Metanephros (tissue), 1 donor: ENCODE results near the gene CAMKK1. TPM values are rescaled to one million over a fixed set of nuclear protein-coding genes. Genes with fewer than 3 reads are reported as not detected.

Source experiments
- total RNA-seq: library from RNA; depleted of rRNA; stranded (reverse); fragments of >200 nt; gene quantifications from one replicate; pipeline ENCODE4 v1.2.3, GENCODE V29; 2014

Gene CAMKK1
- total RNA-seq, result 3.5 TPM

GRCh38 chr17:3893003-3893719 lies at the start of gene CAMKK1:
Gene CAMKK1, minus strand, starts transcription at chr17:3893053. Its CDS starts 7,366 bp downstream, at chr17:3885687.

GRCh38 chr17:3915995-3916696 lies 23.3 kb upstream of the CAMKK1 start, which contains the start of gene P2RX1:
Gene P2RX1, minus strand, starts transcription at chr17:3916465. Its CDS starts 240 bp downstream, at chr17:3916225.

GRCh38 chr17:3845621-3846436 lies 47.0 kb downstream of the CAMKK1 start, which contains the start of gene NCBP3:
Gene NCBP3, minus strand, starts transcription at chr17:3846246. Its CDS starts 23 bp downstream, at chr17:3846223.

Other genes with a start within 250 kb of the CAMKK1 start
- 77.0 TPM for gene TAX1BP3, start 224.5 kb downstream of the CAMKK1 start, total RNA-seq
- gene EMC6, start 224.2 kb downstream of the CAMKK1 start, total RNA-seq, result 18.6 TPM
- 5.4 TPM for gene P2RX5, start 196.9 kb downstream of the CAMKK1 start, total RNA-seq
- 4.2 TPM for gene HASPIN, start 169.2 kb downstream of the CAMKK1 start, total RNA-seq
- 14.5 TPM for gene ITGAE, start 91.9 kb downstream of the CAMKK1 start, total RNA-seq
- gene NCBP3, start 46.8 kb downstream of the CAMKK1 start, total RNA-seq, result 32.3 TPM
- 4.3 TPM for gene P2RX1, start 23.4 kb upstream of the CAMKK1 start, total RNA-seq
- 12.6 TPM for gene ATP2A3, start 71.4 kb upstream of the CAMKK1 start, total RNA-seq
- 49.7 TPM for gene ZZEF1, start 250.0 kb upstream of the CAMKK1 start, total RNA-seq